Hematopoietic multipotent progenitor cell treated with erythropoietin and hydrocortisone succinate and interleukin-3 and kit ligand, for 8 days (in vitro differentiated cells): ENCODE measurements around the gene PLXNC1.
A peak's percentile ranks its signal among the peaks of the same experiment; 100 is the strongest.
"Not testable (repeated sequence)": the region's sequence is repeated elsewhere in the genome, so short reads cannot be mapped to it uniquely, and the experiment has no call there.

ENCODE experiments used
- DNase-seq: peaks from one replicate; pipeline ENCODE4 v3.0.0-alpha.2; 2015

PLXNC1 gene

DNA sequence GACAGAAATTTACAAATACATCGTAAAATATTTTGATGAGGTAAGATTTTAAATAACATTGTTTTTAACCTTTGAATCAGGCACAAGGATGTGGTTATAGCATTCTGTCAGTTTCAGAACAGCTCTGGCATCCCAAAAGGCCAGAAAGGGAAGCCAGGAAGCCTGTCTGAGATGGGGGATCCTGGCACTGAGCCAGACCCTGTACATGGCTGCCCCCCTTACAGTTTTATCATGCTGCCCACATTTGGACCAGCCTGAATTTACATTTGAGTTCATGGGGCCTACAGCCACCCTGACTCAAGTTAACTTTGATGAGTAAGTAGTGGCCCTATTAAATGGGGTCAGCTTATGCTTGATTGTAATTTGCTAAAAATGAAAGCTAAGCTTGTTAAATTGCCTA is 155.6 kb downstream of the PLXNC1 start:
- DNase-seq = no peak

DNA sequence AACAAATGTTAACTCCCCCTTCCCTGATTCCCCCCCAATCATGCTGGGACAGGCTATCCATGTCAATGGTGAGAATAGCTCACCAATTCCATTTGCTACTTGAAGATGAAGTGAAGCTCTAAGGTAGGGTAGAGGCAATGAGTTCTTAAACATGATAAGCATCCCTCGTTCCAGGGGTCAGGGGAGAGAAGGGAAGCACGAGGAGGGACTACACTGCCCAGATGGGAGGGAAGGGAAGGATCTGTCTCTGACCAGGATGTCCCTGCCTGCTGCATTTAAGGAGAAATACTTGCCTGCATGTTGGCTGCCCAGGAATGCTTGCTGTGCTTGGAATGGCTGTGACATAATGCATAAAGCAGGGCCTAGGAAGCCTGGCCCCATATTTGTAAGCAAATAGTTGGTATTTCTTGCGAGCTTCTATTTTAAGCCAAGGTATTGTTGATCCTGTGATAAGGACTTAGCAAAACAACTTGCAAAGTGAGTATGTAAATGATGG is 156.2 kb downstream of the PLXNC1 start:
- DNase-seq = no peak

DNA sequence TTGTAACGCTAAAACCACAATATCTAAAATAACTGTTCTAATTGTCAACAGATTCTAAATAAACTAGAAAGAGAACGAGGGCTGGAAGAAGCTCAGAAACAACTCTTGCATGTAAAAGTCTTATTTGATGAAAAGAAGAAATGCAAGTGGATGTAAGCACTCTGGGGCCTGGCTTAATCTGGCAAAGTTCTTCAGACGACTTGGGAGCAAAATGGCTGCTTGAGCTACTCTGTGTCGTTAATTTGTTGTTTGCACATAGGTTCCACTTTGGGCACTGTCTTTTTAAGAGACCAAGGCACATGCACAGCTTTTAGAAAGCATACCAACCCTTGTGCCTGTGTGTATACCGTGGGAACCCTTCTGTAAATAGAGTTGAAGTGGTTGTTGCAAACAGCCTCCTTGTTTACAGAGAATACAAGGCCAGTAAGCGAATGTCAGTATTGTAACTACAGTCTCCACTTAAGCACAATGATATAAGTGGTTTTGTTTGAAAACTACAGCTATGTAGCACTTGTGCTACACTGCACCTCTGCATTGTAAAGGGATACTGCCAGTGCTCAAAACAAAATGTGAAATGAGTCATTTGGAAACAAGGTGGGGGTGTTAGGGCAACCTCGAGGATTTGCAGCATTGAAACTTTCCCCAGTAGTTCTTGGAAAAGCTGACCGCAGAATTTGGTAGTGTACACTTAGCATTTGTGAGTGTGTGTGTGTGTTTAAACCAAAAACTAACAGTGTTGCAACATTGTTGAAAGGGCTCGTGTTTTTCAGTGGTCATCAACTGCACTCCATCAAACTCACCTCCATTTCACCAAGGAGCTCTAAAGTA is 157.0 kb downstream of the PLXNC1 start:
- DNase-seq = no peak

DNA sequence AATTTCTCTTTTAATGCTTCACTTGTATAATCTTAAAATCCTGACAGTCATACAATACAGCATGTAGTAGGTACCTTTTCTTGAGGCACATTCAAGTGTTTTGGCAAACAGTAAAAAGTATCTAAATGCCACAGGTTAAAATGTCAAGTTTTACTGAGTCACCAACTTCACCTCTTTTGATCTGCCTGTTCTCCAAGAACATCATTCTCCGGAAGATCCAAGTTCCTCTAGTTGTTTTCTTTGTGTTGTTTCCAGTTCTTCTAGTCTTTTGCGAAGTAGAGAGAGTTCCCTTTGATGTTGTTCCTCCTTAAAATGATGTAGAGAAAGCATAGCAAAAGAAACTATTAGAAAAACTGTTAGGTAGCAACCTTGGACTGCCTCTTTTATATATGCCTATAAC is 160.2 kb downstream of the PLXNC1 start:
- no peak for DNase-seq

DNA sequence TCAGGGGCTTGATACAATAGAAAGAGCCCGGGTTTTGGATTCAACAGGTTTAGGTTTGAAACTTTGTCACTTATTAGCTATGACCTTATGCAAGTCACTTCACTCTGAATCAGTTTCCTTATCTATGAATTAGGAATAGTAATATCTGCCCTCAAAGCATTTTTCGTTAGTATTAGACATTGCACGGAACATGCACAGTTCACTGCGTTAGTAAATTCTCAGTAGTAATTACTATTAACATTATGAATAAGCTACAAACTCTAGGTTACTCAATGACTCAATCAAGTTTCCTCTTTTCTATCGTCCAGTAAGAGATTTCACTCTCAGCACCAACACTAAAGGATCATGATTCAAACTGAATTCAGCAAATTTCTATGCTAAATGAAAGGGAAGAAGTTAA is 161.0 kb downstream of the PLXNC1 start:
- no peak for DNase-seq

DNA sequence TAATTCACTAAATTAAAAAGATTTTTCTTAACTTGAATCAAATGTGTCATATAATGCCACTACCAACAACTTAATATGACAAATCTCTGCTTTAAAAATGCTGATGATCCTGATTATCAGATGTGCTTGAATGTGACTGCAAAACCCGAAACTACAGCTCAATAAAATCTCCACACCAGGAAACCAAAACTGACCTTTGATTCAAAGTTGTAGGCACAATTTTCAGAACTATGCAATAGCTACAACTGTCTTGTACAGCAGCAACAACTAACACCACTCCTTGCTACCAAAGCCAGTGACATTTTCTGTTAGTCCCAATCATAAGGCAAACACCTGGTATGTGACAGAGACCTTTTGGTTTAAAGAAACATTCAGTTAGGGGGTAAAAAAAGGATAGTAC is 164.0 kb downstream of the PLXNC1 start:
- no peak for DNase-seq

DNA sequence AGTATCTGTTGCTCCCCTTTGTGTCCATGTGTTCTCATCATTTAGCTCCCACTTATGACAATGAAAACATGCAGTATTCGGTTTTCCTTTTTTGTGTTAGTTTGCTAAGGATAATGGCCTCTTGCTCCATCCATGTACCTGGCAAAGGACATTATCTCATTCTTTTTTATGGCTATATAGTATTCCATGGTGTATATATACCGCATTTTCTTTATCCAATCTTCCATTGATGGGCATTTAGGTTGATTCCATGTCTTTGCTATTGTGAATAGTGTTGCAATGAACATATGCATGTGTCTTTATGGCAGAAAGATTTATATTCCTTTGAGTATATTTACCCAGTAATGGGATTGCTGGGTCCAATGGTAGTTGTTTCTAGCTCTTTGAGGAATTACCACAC is 168.2 kb downstream of the PLXNC1 start:
- DNase-seq = not testable (repeated sequence)

DNA sequence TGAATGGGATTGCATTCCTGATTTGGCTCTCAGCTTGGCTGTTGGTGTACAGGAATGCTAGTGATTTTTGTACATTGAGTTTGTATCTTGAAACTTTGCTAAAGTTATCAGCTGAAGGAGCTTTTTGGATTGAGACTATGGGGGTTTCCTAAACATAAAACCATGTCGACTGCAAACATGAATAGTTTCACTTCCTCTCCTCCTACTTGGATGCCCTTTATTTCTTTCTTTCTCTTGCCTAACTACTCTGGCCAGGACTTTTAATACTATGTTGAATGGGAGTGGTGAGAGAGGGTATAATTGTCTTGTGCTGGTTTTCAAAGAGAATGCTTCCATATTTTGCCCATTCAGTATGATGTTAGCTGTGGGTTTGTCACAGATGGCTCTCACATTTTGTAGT is 169.8 kb downstream of the PLXNC1 start:
- DNase-seq = no peak

DNA sequence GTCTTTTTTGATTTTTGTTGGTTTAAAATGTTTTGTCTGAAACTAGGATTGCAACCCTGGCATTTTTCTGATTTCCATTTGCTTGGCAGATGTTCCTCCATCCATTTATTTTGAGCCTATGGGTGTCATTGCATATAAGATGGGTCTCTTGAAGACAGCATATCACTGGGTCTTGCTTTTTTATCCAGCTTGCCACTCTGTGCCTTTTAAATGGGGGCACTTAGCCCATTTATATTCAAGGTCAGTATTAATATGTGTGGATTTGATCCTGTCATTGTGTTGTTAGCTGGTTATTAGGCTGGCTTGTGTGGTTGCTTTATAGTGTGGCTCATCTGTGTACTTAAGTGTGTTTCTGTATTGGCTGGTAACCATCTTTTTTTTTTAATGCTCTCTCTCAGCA is 171.7 kb downstream of the PLXNC1 start:
- no peak for DNase-seq

DNA sequence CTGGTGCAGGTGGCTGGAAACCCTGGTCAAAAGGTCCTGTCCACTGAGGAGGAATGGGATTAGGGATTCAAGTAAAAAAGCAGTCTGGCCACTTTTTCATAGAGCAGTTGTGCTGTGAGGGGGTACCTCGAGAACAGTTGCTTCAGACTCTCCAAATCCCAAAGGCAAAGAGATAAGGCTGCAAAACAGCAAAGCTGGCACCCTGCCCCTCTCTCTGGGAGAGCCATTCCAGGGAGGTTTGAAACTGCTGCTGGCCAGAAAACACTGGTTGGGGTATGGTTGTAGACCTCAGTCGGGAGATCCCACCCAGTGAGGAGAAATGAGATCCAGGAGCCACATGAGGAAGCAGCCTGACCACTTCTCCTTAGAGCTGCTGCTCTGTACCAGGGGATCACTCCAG is 174.0 kb downstream of the PLXNC1 start:
- no peak for DNase-seq

DNA sequence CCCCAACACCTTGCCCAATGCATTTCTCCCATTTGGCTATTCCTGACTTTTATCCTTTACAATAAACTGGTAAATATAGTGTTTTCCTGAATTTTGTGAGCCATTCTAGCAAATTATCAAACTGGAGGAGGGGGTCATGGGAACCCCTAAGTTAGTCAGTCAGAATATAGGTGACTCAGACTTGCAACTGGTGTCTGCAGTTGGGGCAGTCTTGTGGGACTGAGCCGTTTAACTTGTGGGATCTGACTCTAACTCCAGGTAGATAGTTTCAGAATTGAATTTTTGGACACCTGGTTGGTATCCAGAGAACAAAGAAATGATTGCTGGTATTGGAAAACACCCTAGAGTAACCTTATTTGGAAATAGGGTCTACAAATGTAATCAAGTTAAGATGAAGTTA is 177.9 kb downstream of the PLXNC1 start:
- no peak for DNase-seq

DNA sequence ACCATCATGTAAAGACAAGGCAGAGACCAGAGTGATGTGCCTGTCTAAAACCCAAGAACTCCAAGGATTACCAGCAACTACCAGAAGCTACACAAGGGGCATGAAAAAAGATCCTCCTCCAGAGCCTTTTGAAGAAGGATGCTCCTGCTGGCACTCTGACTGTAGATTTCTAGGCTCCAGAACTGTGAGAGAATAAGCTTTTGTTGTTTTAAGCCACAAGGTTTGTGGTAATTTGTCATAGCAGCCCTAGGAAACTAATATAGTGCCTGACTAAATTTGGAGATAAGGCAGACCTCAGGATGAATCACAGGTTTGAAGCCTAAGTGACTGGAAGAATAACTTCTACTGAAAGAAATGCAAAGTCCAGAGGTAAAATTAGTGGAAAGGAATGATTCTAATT is 178.3 kb downstream of the PLXNC1 start:
- DNase-seq = no peak

DNA sequence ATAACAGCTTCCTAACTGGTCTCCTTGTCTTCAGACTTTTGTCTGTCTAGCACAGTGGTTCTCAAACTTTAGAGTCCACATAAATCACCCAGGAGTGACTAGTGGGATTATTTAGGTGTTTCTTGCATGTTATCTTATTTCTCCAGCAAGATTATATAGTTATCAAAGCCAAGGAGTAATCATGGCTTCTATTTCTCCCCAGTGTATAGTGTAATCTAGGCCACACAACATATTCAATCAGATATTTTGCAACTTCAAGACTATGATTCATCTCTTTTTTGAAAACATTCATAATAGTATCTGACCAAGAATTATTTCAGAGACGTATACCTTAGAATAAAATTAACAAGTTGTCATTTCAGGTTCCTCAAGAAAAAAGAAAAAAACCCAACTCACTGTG is 179.4 kb downstream of the PLXNC1 start:
- no peak for DNase-seq

DNA sequence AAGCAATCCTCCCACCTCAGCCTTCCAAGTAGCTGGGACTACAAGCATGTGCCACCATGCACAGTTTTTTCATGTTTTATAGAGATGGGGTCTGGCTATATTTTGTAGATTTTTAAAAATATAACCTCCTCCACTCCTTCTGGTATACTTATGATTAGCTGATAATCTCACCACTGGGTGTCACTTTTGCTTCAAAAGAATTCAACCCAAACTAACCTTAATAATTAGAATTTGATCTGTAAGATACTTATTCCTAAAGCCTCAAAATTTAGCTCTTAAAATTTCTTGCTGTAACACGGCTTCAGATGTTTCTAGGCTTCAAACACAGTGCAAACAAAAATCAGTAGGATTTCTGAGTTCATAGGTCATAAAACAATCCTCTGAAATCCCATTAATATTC is 181.0 kb downstream of the PLXNC1 start:
- DNase-seq = peak; percentile 16

DNA sequence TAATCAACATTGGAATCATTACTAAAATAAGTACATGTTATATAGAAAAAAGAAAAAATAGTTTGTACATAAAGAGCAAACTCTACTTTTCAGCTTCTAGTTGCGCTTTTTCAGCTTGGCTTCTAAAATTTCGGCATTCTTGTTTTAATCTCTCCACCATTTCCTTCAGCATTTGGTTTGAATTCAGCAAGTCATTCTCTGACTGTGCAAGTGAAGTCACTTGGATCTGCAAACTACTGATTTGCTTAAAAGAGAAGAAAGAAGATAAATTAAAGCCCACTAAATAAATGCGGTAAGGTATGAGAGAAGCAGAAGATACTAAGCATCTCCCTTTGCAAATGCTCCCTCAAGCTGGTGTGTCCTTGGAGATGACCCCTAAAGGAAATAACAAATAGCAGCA is 185.0 kb downstream of the PLXNC1 start:
- DNase-seq = no peak

DNA sequence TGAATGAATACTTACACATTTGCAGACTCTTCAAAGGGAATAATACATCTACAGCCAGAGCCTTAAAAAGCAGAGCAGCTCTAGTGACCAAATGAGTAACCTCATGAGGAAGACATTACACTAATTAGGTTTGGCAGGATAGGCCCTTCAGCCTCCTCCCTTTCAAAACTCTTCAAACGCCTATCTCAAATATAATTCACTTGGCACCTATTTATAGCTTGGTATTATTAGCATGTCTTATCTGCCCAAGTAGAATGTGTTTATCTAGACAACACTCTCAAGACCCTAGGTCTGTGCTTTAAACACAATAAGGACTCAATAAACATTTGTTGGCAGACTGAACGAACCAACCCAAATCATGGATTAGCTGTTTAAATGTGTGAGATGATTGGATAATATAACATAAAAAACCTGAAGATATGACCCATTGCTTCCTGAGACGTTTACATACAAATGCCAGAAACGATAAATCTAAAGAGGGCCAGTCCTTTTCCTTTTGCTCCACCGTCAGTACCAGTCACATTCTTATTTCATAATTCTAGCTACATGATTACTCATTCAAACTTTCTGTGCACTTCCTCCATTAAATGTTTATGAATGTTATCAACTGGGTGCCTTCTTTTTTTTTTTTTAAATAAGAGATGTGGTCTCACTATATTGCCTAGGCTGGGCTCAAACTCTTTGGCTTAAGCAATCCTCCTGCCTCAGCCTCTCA is 188.0 kb downstream of the PLXNC1 start:
- peak; percentile 29 for DNase-seq

DNA sequence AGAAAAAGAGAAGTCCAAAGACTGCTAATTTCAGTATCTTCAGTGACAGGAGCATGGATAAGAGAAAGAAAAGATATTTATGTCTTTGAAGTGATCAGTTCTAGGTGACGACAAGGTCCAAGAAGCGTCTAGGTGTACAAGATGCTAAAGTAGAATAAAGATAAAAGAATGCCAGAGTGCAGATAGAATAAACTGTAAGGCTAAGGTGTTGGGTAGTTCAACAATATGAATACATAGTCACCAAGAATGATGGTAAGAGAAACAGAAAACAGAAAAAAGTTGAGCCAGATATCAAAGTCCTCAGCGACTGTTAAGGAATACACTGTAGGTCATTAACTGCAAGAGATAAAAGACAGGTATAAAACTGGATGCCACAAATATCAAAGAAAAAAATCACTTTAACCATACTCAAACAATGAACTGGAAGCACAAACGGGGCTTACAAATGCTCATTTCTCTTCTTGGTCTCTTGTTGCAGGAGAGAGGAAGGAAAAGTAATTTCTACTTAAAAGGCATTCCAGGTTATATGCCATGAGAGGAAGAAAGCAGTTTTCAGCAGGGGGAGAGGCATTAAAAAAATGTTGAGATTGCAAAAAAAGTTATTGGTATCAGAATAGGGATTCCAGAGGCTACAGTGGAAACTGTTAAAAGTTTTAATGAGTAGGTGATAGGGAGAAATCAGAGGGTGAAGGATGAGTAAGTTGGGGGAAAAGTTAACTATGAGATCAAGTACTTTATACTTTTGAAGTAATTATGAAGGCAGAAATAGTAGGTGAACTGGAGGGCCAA is 189.8 kb downstream of the PLXNC1 start:
- no peak for DNase-seq

DNA sequence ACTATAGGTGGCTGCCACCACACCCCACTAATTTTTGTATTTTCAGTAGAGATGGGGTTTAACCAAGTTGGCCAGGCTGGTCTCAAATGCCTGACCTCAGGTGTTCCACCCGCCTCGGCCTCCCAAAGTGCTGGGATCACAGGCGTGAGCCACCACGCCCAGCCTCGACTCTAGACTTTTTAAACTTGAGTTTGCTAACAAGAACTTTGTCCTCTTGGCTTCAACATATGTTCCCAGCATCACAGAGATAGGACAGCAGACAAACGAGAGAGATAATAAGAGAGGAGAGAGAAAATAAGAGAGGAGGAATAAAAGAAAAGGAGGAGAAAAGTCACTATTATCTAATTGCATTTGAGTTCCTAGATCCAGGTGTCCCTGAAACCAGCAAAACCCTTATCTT is 192.2 kb downstream of the PLXNC1 start:
- DNase-seq = no peak

DNA sequence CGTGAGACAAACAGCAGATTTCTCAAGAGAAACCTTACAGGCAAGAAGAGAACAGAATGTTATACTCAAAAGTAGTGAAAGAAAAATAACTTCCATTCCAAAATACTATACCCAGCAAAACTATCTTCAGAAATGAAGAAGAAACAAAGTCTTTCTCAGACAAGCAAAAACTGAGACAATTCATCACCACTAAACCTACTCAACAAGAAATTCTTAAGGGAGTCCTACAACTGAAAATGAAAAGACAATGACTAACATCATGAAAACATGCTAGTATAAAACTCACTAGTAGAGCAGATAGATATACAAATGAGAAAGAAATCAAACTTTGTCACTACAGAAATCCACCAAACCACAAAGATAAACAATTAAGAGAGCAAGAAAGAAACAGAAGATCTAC is 204.8 kb downstream of the PLXNC1 start:
- no peak for DNase-seq
